ENCODE results near the gene MAOA. TPM values are rescaled to one million over a fixed set of nuclear protein-coding genes. Genes with fewer than 3 reads are reported as not detected.

The MAOA gene
- total RNA-seq, 1 donor from 2014 or later: 12.5 TPM

DNA sequence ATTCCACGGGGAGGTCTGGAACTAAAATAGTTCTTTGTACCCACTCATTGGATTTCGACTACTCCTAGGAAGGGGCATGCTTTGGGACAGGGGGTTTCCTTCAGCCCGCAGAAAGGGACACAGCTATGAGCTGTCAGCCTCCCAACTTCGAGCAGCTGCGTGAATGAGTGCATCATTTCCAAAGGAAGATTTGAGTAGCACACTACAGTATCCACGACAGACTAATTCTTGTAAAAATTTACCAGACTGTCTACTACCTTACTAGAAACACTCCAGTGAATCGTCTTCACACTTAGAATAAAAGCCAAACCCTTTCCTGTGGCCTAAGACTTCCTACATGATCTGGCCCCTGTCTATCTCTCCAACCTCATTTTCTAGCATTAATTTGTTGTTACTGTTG is 101.9 kb downstream of the MAOA start:
- DNase-seq (ENCODE audit: low spot score): no peak

DNA sequence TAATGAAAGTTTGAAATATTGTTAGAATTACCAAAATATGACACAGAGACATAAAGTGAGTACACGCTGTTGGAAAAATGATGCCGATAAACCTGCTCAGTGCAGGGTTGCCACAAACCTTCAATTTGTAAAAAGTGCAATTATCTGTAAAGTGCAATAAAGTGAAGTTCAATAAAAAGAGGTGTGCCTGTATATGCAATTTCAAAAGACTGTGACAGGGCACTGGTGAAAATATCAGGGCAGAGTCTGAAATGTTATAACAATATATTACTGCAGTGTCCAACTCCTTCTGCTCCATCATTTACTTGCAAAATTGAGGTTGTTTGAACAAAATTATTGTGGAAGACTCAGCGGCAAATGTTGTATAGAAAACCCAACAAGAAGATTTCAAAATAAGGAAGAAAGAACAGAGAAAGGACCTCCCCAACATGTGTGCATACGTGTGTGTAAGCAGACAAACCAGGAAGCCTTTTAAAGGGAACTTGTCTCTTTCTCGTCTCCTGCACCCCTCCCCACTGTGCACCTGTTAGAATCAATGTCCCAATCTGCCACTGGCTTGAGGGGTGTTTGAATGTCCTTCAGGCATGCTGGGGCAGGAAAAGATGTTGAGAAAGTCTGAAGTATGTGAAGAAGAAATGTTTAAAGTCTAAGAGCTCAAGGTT is 130.0 kb downstream of the MAOA start:
- no peak for DNase-seq (ENCODE audit: low spot score)

Other genes starting within 250 kb of the MAOA start
- 0.48 TPM for gene MAOB, start 226.2 kb downstream of the MAOA start, total RNA-seq (ENCODE audit: insufficient read depth, low replicate concordance)